Neuronal stem cell (in vitro differentiated cells): ENCODE measurements around the gene CLIC1.

Experiments
- DNase-seq: peaks from one replicate; pipeline ENCODE4 v3.0.0-alpha.2; 2013; ENCODE audit warnings: low spot score
- H2AFZ ChIP-seq: one replicate; pipeline ENCODE4 v1.6.1; 2013; ENCODE audit warnings: mild to moderate bottlenecking, low read length, inconsistent platforms
- H2AK5ac ChIP-seq: 2 replicates; pipeline ENCODE4 v1.6.1; 2013; ENCODE audit warnings: low read depth, mild to moderate bottlenecking, inconsistent platforms, low read length, moderate library complexity, mixed read lengths
- H2BK120ac ChIP-seq: 2 replicates; pipeline ENCODE4 v1.6.1; 2013; ENCODE audit warnings: low read depth, mild to moderate bottlenecking, inconsistent platforms, low read length, moderate library complexity, mixed read lengths
- H2BK12ac ChIP-seq: one replicate; pipeline ENCODE4 v1.6.1; 2013; ENCODE audit warnings: low read length, inconsistent platforms
- H2BK15ac ChIP-seq: 2 replicates; pipeline ENCODE4 v1.6.1; 2013; ENCODE audit warnings: mild to moderate bottlenecking, low read length, inconsistent platforms, mixed read lengths
- H2BK5ac ChIP-seq: one replicate; pipeline ENCODE4 v1.6.1; 2013; ENCODE audit warnings: inconsistent platforms, mild to moderate bottlenecking, low read length, moderate library complexity
- H3K14ac ChIP-seq: one replicate; pipeline ENCODE4 v1.6.1; 2013; ENCODE audit warnings: low read length, inconsistent platforms
- H3K18ac ChIP-seq: 2 replicates; pipeline ENCODE4 v1.6.1; 2013; ENCODE audit warnings: low read length, inconsistent platforms
- H3K23ac ChIP-seq: 2 replicates; pipeline ENCODE4 v1.6.1; 2013; ENCODE audit warnings: low read depth, mild to moderate bottlenecking, mixed read lengths, low read length, inconsistent platforms; ENCODE audit not compliant: poor library complexity
- H3K27ac ChIP-seq: replicated peaks from 3 replicates; pipeline ENCODE4 v1.5.1; 2013; ENCODE audit warnings: low read length, inconsistent platforms
- H3K27me3 ChIP-seq, 3 experiments: 2 replicates each; pipeline ENCODE4 v1.6.1; 2013; ENCODE audit warnings: low read length in 3 of 3, mild to moderate bottlenecking in 2 of 3, inconsistent platforms in 1 of 3, low read depth in 1 of 3, mixed read lengths in 1 of 3, moderate library complexity in 1 of 3; ENCODE audit not compliant: control insufficient read depth in 3 of 3, insufficient read depth in 3 of 3
- H3K36me3 ChIP-seq, 2 donors: replicated peaks in 1 of 2; 2 replicates each; pipeline ENCODE4 v1.6.1; 2013; ENCODE audit warnings: low read length in 2 of 2; ENCODE audit not compliant: control insufficient read depth in 2 of 2, insufficient read depth in 2 of 2
- H3K4ac ChIP-seq: 2 replicates; pipeline ENCODE4 v1.6.1; 2013; ENCODE audit warnings: inconsistent platforms, mild to moderate bottlenecking, low read length, moderate library complexity
- H3K4me1 ChIP-seq, 2 donors: 1 replicate in 1 of 2; 2 replicates in 1 of 2; pipeline ENCODE4 v1.6.1; 2013; ENCODE audit warnings: low read length in 2 of 2, low read depth in 1 of 2; ENCODE audit not compliant: control insufficient read depth in 2 of 2, insufficient read depth in 1 of 2
- H3K4me2 ChIP-seq: one replicate; pipeline ENCODE4 v1.6.1; 2013; ENCODE audit warnings: mild to moderate bottlenecking, low read length, inconsistent platforms; ENCODE audit not compliant: insufficient read depth, poor library complexity, severe bottlenecking
- H3K4me3 ChIP-seq, 2 donors: 2 replicates each; pipeline ENCODE4 v1.5.1; 2013; ENCODE audit warnings: low read length in 2 of 2, mild to moderate bottlenecking in 2 of 2, inconsistent platforms in 1 of 2, moderate library complexity in 1 of 2
- H3K79me1 ChIP-seq: one replicate; pipeline ENCODE4 v1.6.1; 2013; ENCODE audit warnings: low read depth, mild to moderate bottlenecking, inconsistent platforms, low read length, moderate library complexity
- H3K9ac ChIP-seq: one replicate; pipeline ENCODE4 v1.6.1; 2013; ENCODE audit warnings: mild to moderate bottlenecking, low read depth, low read length, inconsistent platforms; ENCODE audit not compliant: poor library complexity
- H3K9me3 ChIP-seq, 2 donors: replicated peaks in 1 of 2; 2 replicates each; pipeline versions ENCODE3 to v1.6.1; 2013; ENCODE audit warnings: low read length in 2 of 2, mild to moderate bottlenecking in 2 of 2, inconsistent platforms in 1 of 2, low read depth in 1 of 2, mixed read lengths in 1 of 2, moderate library complexity in 1 of 2; ENCODE audit not compliant: control insufficient read depth in 2 of 2, insufficient read depth in 1 of 2
- H4K8ac ChIP-seq: one replicate; pipeline ENCODE4 v1.6.1; 2013; ENCODE audit warnings: low read depth, mild to moderate bottlenecking, inconsistent platforms, low read length, moderate library complexity
- H4K91ac ChIP-seq: one replicate; pipeline ENCODE4 v1.6.1; 2013; ENCODE audit warnings: low read length, low read depth, mild to moderate bottlenecking, inconsistent platforms; ENCODE audit not compliant: poor library complexity
- WGBS, 2 donors: extraction: QIAGEN DNeasy Blood & Tissue Kit; methylation state at CpG; one replicate each; pipeline ENCODE4 v1.1.7; 2013; ENCODE audit warnings: missing lambda C conversion rate in 2 of 2, mixed read lengths in 1 of 2; ENCODE audit not compliant: insufficient read length in 2 of 2, insufficient replicate concordance in 1 of 2; ENCODE audit errors: extremely low coverage in 2 of 2; 5-methylcytosine and 5-hydroxymethylcytosine counted together

CLIC1 gene

DNA sequence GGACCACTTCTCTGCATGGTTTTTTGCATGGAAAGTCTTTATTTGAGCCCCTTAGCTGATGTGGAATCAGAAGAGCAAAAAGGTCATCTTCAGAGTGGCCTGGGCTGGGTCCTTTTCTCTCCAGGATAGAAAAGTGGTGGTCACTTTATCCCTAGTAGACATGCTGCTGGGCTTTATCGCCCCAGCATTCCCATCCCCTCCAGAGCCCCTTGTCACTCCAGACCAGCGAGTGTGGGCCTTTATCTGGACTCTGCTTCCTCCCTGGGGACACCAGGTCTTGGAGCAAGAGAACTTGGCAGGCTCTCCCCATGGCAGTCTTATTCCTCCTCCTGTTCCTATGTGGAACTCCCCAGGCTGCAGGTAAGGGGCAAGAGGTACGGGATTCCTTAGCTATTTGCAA is 29.7 kb downstream of the CLIC1 start, which contains the start of gene LY6G6F:
Gene LY6G6F, plus strand, starts transcription at position 268 of the 400 bp plus-strand sequence. Its CDS starts 41 bp downstream, at position 309.
- Histone ChIP-seq H3K4me2 (no peak within 1 kb of the TSS), H3K27ac (no peak within 1 kb of the TSS), H2BK15ac (peak within 1 kb of the TSS; percentile 75), H3K4me3 (peak within 1 kb of the TSS in 1 of 2 donors; percentile 15), H4K91ac (no peak within 1 kb of the TSS), H3K18ac (no peak within 1 kb of the TSS), H3K4ac (no peak within 1 kb of the TSS), H2BK120ac (no peak within 1 kb of the TSS), H3K23ac (no peak within 1 kb of the TSS), H2BK5ac (no peak within 1 kb of the TSS), H2BK12ac (no peak within 1 kb of the TSS), H3K36me3 (peaks cover 0 to 1% of the 10 kb centered on the region in 2 donors), H2AK5ac (peak within 1 kb of the TSS; percentile 88), H4K8ac (no peak within 1 kb of the TSS), H3K14ac (no peak within 1 kb of the TSS), H3K9me3 (no peaks in the 10 kb centered on the region), H3K79me1 (peaks cover 3% of the 10 kb centered on the region), H2AFZ (no peak within 1 kb of the TSS), H3K4me1 (peaks cover 4 to 9% of the 10 kb centered on the region in 2 donors), H3K9ac (no peak within 1 kb of the TSS), H3K27me3 (peaks cover 0 to 4% (median 0%) of the 10 kb centered on the region in 3 experiments)
- no peak for DNase-seq
- no CpG with 5 or more reads among the region's 3 CpGs for WGBS, 2 donors

GRCh38 chr6:31705931-31706330 is 30.4 kb downstream of the CLIC1 start:
- Histone ChIP-seq H3K36me3 (peaks cover 2 to 8% of the 10 kb centered on the region in 2 donors), H3K4me2 (no peak overlapping the region), H3K27me3 (peaks cover 0 to 4% (median 0%) of the 10 kb centered on the region in 3 experiments), H3K18ac (no peak overlapping the region), H3K23ac (no peak overlapping the region), H3K14ac (no peak overlapping the region), H3K4ac (no peak overlapping the region), H2AFZ (no peak overlapping the region), H3K4me1 (peaks cover 6 to 10% of the 10 kb centered on the region in 2 donors), H3K4me3 (no peak overlapping the region), H3K27ac (no peak overlapping the region), H2BK15ac (no peak overlapping the region), H3K9ac (no peak overlapping the region), H3K79me1 (peaks cover 3% of the 10 kb centered on the region), H4K91ac (no peak overlapping the region), H3K9me3 (no peaks in the 10 kb centered on the region), H2AK5ac (no peak overlapping the region), H2BK120ac (no peak overlapping the region), H2BK5ac (no peak overlapping the region), H4K8ac (no peak overlapping the region), H2BK12ac (no peak overlapping the region)
- no peak for DNase-seq
- WGBS, 2 donors, result no CpG with 5 or more reads among the region's 6 CpGs

DNA sequence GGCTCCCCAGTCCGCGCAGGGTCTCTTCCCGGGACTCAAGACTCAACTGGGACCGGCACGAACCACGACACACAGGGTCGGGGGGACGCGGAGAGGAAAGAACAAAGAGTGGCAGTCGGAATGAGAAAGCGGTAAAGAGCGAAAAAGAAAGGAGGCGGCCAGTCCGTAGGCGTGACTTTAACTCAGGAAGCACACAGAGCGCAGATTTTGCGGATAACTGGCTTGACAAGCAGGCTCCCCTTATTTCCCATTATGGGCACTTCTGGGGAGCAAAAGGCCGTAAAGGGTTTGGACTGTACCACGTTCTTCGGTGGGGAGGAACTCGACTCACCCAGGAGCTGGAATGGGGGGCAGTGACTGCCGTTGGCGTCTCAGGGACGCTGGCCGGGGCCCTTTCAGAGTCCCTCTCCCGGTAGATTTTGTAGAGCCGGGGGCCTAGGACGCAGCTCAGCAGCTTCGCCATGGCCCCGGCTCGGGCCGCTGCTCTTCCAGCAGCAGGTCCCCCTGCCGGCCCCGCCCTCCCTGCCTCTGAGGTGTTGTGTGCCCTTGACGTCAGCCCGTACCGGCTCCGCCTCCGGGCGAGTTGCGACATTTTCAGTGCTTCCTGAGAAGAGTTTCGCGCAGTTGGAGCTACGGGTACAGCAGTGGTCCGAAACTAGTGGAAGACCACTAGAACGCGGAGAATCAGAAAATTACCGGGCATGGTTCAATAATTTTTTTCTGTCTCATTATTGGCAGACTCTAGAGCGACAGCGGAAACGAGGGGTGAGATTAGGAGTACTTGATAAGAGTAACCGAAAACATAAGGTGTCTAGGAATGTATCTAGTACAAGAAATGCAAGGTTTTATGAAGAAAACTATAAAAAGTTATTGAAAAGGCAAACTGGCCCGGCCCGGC is 33.3 kb downstream of the CLIC1 start, which contains the start of gene ABHD16A:
Gene ABHD16A, minus strand, starts transcription at position 506 of the 898 bp plus-strand sequence. Its CDS starts 43 bp downstream, at position 463.
- H3K27ac ChIP-seq, result peak within 1 kb of the TSS; percentile 78

DNA sequence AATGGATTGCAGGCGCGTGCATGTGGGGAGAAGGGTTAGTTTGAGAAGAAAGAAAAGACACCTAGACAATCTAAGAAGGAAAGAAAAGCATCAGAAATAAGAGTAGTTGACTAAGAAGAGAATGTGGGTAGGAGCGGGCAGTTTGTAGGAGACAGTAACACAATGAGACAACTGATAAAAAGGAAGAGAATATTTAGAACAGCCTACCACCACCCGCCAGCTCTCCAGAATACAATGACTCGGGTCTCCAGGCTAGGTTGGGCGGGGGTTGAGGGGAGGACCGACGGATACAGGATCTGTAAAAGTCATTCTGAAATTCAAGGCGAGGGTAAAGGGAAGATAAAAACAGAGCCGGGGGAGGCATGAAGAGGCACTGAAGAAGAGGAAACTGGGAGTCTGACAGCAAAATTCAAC is 33.9 kb downstream of the CLIC1 start:
- Histone ChIP-seq H3K4me1 (peaks cover 6 to 7% of the 10 kb centered on the region in 2 donors), H3K14ac (no peak overlapping the region), H3K18ac (peak overlapping the region; percentile 95), H3K4me3 (peak overlapping the region; percentile 77 to 88), H3K36me3 (peaks cover 8 to 40% of the 10 kb centered on the region in 2 donors), H3K4ac (no peak overlapping the region), H3K27me3 (no peaks in the 10 kb centered on the region), H2BK15ac (peak overlapping the region; percentile 45), H2AFZ (peak overlapping the region; percentile 88), H3K27ac (peak overlapping the region; percentile 78), H3K9me3 (no peaks in the 10 kb centered on the region), H4K91ac (no peak overlapping the region), H4K8ac (no peak overlapping the region), H3K4me2 (peak overlapping the region; percentile 75), H2BK120ac (no peak overlapping the region), H2BK12ac (no peak overlapping the region), H3K9ac (peak overlapping the region; percentile 51), H2BK5ac (no peak overlapping the region), H2AK5ac (no peak overlapping the region), H3K23ac (no peak overlapping the region), H3K79me1 (peaks cover 3% of the 10 kb centered on the region)
- DNase-seq, result no peak
- no CpG with 5 or more reads among the region's 10 CpGs for WGBS, 2 donors

More for the DNA sequence above, 33.3 kb downstream of the CLIC1 start, which contains the start of gene ABHD16A:
- Histone ChIP-seq H3K14ac (peak within 1 kb of the TSS; percentile 63), H3K27me3 (no peaks in the 10 kb centered on the region), H2BK5ac (no peak within 1 kb of the TSS), H3K4me2 (peak within 1 kb of the TSS; percentile 75), H2AK5ac (peak within 1 kb of the TSS; percentile 82), H3K36me3 (peaks cover 5 to 34% of the 10 kb centered on the region in 2 donors), H3K4me3 (peak within 1 kb of the TSS; percentile 77 to 88), H3K79me1 (peaks cover 3% of the 10 kb centered on the region), H2BK15ac (peak within 1 kb of the TSS; percentile 45), H3K9me3 (no peaks in the 10 kb centered on the region), H3K9ac (peak within 1 kb of the TSS; percentile 85), H2BK12ac (peak within 1 kb of the TSS; percentile 16), H3K4me1 (peaks cover 6 to 7% of the 10 kb centered on the region in 2 donors), H3K4ac (peak within 1 kb of the TSS; percentile 61), H4K91ac (no peak within 1 kb of the TSS), H2AFZ (peak within 1 kb of the TSS; percentile 88), H3K18ac (peak within 1 kb of the TSS; percentile 95), H2BK120ac (peak within 1 kb of the TSS; percentile 24), H3K23ac (peak within 1 kb of the TSS; percentile 95), H4K8ac (no peak within 1 kb of the TSS)
- peak; percentile 93 for DNase-seq
- no CpG with 5 or more reads among the region's 54 CpGs for WGBS, 2 donors
